Non-pigmented ciliary epithelial cell (primary cell): ENCODE data around the gene NPIPB12.
"Not testable (repeated sequence)": the region's sequence is repeated elsewhere in the genome, so short reads cannot be mapped to it uniquely, and the experiment has no call there.

ENCODE experiments used
- DNase-seq: peaks from one replicate; pipeline ENCODE4 v3.0.0-alpha.2; 2010; ENCODE audit warnings: low read depth

Gene NPIPB12

GRCh38 chr16:29506308-29506707 is at the start of gene NPIPB12:
Gene NPIPB12 (minus strand): TSS chr16:29506408.
- DNase-seq = not testable (repeated sequence)

- not testable (repeated sequence) for DNase-seq
These were observed 15.3 kb upstream of the NPIPB12 start for GRCh38 chr16:29521520-29521919.

DNA sequence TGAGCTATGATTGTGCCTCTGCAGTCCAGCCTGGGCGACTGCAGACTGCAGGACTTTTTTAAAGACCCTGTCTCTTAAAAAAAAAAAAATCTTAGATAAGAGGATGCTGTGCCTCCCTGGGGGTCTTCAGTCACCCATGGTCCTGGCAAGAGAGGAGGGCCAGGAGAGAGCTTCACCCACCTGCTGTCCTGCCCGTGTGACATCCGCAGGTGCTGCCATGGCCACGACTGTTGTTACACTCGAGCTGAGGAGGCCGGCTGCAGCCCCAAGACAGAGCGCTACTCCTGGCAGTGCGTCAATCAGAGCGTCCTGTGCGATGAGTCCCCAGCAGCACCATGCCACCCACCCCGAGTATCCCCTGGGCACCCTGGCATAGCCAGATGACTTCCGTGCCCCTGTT is 23.9 kb downstream of the NPIPB12 start:
- not testable (repeated sequence) for DNase-seq

DNA sequence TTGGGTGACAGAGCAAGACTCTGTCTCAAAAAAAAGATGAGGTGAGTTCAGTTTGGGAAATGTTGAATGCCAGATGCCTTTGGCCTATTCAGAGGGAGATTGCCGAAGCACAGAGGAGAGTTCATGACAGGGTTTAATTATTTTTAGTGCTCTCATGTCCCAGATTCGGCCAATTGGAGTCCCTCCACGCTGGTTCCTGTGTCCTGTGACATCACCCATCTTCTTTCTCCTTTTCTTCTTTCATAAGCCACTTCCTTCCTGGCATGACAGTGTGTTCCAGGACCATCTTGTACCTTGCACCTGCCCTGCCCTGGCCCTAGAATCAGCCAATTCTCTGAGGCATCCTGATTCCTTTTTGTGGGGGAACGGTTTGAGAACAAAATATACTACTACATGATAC is 34.1 kb downstream of the NPIPB12 start:
- not testable (repeated sequence) for DNase-seq

- not testable (repeated sequence) for DNase-seq
These were observed 36.5 kb downstream of the NPIPB12 start for GRCh38 chr16:29469660-29470059.

GRCh38 chr16:29467654-29468366 is 38.4 kb downstream of the NPIPB12 start:
- not testable (repeated sequence) for DNase-seq

GRCh38 chr16:29466904-29467303 is 39.3 kb downstream of the NPIPB12 start:
- not testable (repeated sequence) for DNase-seq

DNA sequence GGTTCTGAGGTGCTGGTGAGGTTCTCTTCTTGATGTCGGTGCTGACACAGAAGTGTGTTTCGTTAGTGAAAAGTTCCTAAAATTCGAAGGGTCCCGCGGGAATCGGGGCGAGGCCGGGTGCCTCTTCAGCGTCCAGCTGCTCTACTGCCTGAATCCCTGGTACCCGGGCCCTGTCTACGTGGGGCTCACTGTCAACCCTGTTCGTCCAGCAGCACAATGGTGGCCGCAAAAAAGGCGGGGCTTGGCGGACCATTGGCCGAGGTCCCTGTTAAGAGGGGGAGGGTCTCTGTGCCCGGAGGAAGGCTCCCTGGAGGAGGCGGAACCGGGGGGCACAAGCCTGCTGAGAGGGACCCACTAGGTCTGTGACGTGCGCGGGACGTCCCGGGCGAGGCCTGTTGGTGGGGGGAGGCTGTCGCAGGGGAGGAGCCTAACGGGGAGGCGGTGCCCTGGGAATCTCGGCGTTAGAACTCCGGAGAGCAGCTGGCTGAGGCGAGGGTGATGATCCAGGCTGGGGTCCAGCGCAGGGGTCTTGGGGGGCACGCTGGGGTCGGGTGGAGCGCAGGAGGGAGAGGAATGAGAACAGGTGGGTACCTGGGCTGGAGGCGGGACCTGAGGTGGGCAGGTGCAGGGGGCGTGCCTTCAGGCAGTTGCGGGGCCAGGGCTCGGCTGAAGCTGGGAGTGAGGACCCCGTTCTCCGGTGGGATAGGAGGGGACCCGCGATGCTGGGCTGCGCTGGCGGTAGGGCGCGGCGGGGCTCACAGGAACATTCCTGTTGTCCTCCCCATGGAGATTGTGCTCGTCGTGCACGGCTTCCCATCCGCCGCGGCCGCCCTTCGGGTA is 40.0 kb downstream of the NPIPB12 start:
- DNase-seq = not testable (repeated sequence)

DNA sequence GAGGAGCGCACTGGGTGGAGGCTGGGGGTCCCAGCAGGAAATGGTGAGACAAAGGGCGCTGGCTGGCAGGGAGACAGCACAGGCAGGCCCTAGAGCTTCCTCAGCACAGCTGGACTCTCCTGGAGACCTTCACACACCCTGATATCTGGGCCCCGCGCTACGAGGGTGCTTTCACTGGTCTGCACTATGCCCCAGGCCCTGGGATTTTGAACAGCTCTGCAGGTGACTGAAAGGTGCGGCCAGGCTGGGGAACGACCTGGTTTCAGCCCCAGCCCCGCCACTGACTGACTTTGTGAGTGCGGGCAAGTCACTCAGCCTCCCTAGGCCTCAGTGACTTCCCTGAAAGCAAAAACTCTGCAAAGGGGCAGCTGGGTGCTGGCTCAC is 45.6 kb downstream of the NPIPB12 start:
- not testable (repeated sequence) for DNase-seq

GRCh38 chr16:29459706-29460646 is 46.2 kb downstream of the NPIPB12 start, which contains the start of gene SULT1A4:
Gene SULT1A4 (plus strand): TSS chr16:29459913. CDS start chr16:29461386, 1,473 bp downstream.
- not testable (repeated sequence) for DNase-seq

GRCh38 chr16:29457660-29458059 is 48.5 kb downstream of the NPIPB12 start:
- not testable (repeated sequence) for DNase-seq

GRCh38 chr16:29454828-29455227 is 51.4 kb downstream of the NPIPB12 start:
- DNase-seq = not testable (repeated sequence)

DNA sequence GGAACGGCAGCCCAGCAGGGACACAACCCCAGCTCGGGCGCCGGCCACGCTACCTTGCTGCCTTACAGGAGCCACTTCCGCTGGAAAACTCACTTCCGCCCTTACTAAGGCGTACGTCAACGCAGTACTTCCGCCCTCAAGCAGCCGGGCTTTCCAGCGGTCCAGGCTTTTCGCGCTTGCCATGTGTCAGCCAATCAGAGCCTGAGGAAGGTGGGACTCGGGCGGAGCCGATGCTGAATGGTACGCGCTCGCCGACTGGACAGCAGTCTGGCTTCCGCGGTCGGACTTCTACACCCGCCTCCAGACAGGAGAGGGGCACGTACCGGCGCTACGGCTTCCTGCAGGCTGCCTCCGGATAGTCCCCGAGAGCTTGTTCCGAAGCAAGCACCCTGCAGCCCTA is 51.9 kb downstream of the NPIPB12 start, which contains the start of the genes BOLA2 and SLX1B:
TSS of gene BOLA2 (minus strand) at position 83 of the 400 bp plus-strand sequence. CDS start 98 bp downstream, outside the sequence.
TSS of gene SLX1B (plus strand) at position 265 of the 400 bp plus-strand sequence.
- not testable (repeated sequence) for DNase-seq

DNA sequence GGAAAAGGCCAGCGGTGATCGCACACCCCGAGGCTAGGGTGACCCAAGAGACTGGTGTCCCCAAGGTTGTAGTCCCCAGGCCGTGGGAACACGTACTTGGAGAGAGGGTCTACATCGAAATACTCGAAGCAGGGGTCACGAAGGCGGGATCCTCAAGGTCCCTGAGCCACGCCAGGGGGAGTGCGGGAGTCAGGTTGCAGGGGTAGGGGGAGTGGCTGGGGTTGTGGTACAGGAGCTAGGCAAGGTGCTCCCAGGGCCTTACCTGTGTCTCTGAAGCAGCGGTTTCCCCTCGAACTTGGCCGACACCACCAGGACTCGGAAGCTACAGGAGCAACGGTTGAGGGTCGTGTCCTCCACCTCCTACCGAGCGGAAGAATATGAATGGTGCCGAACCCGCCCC is 52.5 kb downstream of the NPIPB12 start:
- DNase-seq = not testable (repeated sequence)
